AG04450 (cell line): ENCODE measurements around the gene TMEM8B. TPM values are rescaled to one million over a fixed set of nuclear protein-coding genes. Genes with fewer than 3 reads are reported as not detected.
A peak's percentile ranks its signal among the peaks of the same experiment; 100 is the strongest.
"Not testable (repeated sequence)": the region's sequence is repeated elsewhere in the genome, so short reads cannot be mapped to it uniquely, and the experiment has no call there.

Source experiments
- CTCF ChIA-PET: fragments of 300-600, 350-600 bp; formaldehyde crosslinking; extraction: SDS; loops from one replicate; lab custom pipeline; 2022; ENCODE audit warnings: antibody characterized with exemption, inconsistent platforms; lab: Charles Lee
- POLR2A ChIA-PET: fragments of 350-600 bp; formaldehyde crosslinking; extraction: SDS; loops from one replicate; lab custom pipeline; 2021; ENCODE audit warnings: antibody characterized with exemption, inconsistent platforms; lab: Yijun Ruan, JAX
- DNase-seq: peaks from one replicate; pipeline ENCODE4 v3.0.0-alpha.2; 2011; ENCODE audit warnings: low read depth, low spot score
- H3K27ac ChIP-seq: one replicate; pipeline ENCODE4 v1.5.1; 2012; ENCODE audit warnings: low read depth, low read length, control low read depth
- H3K27me3 ChIP-seq: one replicate; pipeline ENCODE4 v1.6.0; 2012; ENCODE audit warnings: low read length; ENCODE audit not compliant: control insufficient read depth, insufficient read depth
- H3K4me3 ChIP-seq: 2 replicates; pipeline ENCODE4 v1.5.1; 2011; ENCODE audit warnings: mild to moderate bottlenecking, low read depth, low read length, control low read depth
- H3K9me3 ChIP-seq: 2 replicates; pipeline ENCODE4 v1.5.1; 2012; ENCODE audit warnings: low read length; ENCODE audit not compliant: control insufficient read depth, insufficient read depth
- CTCF ChIP-seq: IDR thresholded peaks from 2 replicates; pipeline ENCODE4 v1.5.1; 2011; ENCODE audit warnings: low read depth, low read length, control low read depth, inconsistent platforms
- polyA plus RNA-seq: library from polyadenylated mRNA; depleted of rRNA; stranded (reverse); fragments of >200 nt; gene quantifications from 2 replicates; pipeline ENCODE4 v1.2.3, GENCODE V29; 2011

TMEM8B gene
- polyA plus RNA-seq, 1 experiment = 3.3 TPM

GRCh38 chr9:35882263-35882848 lies 53.3 kb downstream of the TMEM8B start:
- Histone ChIP-seq H3K9me3 (no peaks in the 10 kb centered on the region), H3K27ac (no peak overlapping the region), H3K4me3 (no peak overlapping the region), H3K27me3 (peaks cover 4% of the 10 kb centered on the region)
- TF ChIP-seq CTCF = peak; percentile 99
- CTCF ChIA-PET = interaction anchor here (0.7 to 3.0 kb wide), 61 partner anchors 9 to 309 kb away, joined by 3 to 108 read pairs (median 5); partner anchors contain the start of genes FAM221B, HINT2, HRCT1 and NPR2
- POLR2A ChIA-PET = interaction anchor here (0.7 to 1.0 kb wide), 2 partner anchors 92 to 134 kb away, joined by 3 read pairs; no protein-coding TSS in a partner anchor
- peak; percentile 39 for DNase-seq

- TF ChIP-seq CTCF = no peak
- peaks cover 4% of the 10 kb centered on the region for H3K27me3 ChIP-seq
- DNase-seq = no peak
- POLR2A ChIA-PET = no interaction called here
- CTCF ChIA-PET = interaction anchor here (0.8 to 3.0 kb wide), 34 partner anchors 9 to 309 kb away, joined by 3 to 108 read pairs (median 6); partner anchors contain the start of genes FAM221B, HINT2, NPR2 and SPAG8
- no peaks in the 10 kb centered on the region for H3K9me3 ChIP-seq
- H3K4me3 ChIP-seq = no peak overlapping the region
- no peak overlapping the region for H3K27ac ChIP-seq
These were observed 54.0 kb downstream of the TMEM8B start for GRCh38 chr9:35882996-35883395.

- H3K27me3 ChIP-seq, H3K27ac ChIP-seq, H3K9me3 ChIP-seq, DNase-seq, POLR2A ChIA-PET, H3K4me3 ChIP-seq: not testable (repeated sequence)
- CTCF ChIA-PET = interaction anchor here (1.1 to 1.9 kb wide), 3 partner anchors 59 to 95 kb away, joined by 4 to 5 read pairs (median 5); no protein-coding TSS in a partner anchor
These were observed 55.9 kb downstream of the TMEM8B start for GRCh38 chr9:35884908-35885307.

GRCh38 chr9:35891646-35892045 lies 62.6 kb downstream of the TMEM8B start:
- Histone ChIP-seq H3K9me3 (no peaks in the 10 kb centered on the region), H3K27ac (no peak overlapping the region), H3K27me3 (peaks cover 21% of the 10 kb centered on the region), H3K4me3 (no peak overlapping the region)
- no peak for DNase-seq
- ChIA-PET CTCF (interaction anchor here (1.4 to 2.1 kb wide), 2 partner anchors 10 to 12 kb away, joined by 5 to 17 read pairs; no protein-coding TSS in a partner anchor), POLR2A (no interaction called here)
- TF ChIP-seq CTCF = no peak

- CTCF ChIA-PET = interaction anchor here (1.4 to 2.1 kb wide), 2 partner anchors 10 to 11 kb away, joined by 5 to 17 read pairs; no protein-coding TSS in a partner anchor
- H3K4me3 ChIP-seq = no peak overlapping the region
- POLR2A ChIA-PET = no interaction called here
- no peaks in the 10 kb centered on the region for H3K9me3 ChIP-seq
- DNase-seq = no peak
- H3K27me3 ChIP-seq = peaks cover 21% of the 10 kb centered on the region
- H3K27ac ChIP-seq = no peak overlapping the region
- TF ChIP-seq CTCF = no peak
These were observed 63.0 kb downstream of the TMEM8B start for GRCh38 chr9:35892051-35892450.
